ENCODE results near the gene CPSF3. TPM values are rescaled to one million over a fixed set of nuclear protein-coding genes. Genes with fewer than 3 reads are reported as not detected.

CPSF3 gene
- total RNA-seq, 4 donors from 2014 or later, result 18.6 to 43.9 (median 25.0) TPM

GRCh38 chr2:9518780-9519179 is 95.3 kb downstream of the CPSF3 start:
- no peaks in the 10 kb centered on the region for H3K27me3 ChIP-seq
- DNase-seq (ENCODE audit: low spot score in 2 of 2), result no peak
- H3K9me3 ChIP-seq, result no peaks in the 10 kb centered on the region
- H3K4me3 ChIP-seq, result no peak overlapping the region
- TF ChIP-seq POLR2A (IDR thresholded peaks at IDR 0.05) (no peak), CTCF (IDR thresholded peaks at IDR 0.05) (no peak), EP300 (IDR thresholded peaks at IDR 0.05) (no peak)
- H3K4me1 ChIP-seq, result peaks cover 0 to 2% (median 0%) of the 10 kb centered on the region in 4 donors
- no peak overlapping the region for H3K27ac ChIP-seq
- peaks cover 0 to 84% (median 0%) of the 10 kb centered on the region in 3 donors for H3K36me3 ChIP-seq
- 92 to 95% methylated on average over 7 of the region's 7 CpGs for WGBS, 2 donors

GRCh38 chr2:9519250-9519649 is 95.8 kb downstream of the CPSF3 start:
- H3K36me3 ChIP-seq, result peaks cover 0 to 85% (median 0%) of the 10 kb centered on the region in 3 donors
- no peak overlapping the region for H3K4me3 ChIP-seq
- peaks cover 0 to 6% (median 0%) of the 10 kb centered on the region in 4 donors for H3K4me1 ChIP-seq
- H3K27ac ChIP-seq, result no peak overlapping the region
- no peaks in the 10 kb centered on the region for H3K27me3 ChIP-seq
- H3K9me3 ChIP-seq, result no peaks in the 10 kb centered on the region
- 93 to 98% methylated on average over 2 of the region's 2 CpGs for WGBS, 2 donors
- TF ChIP-seq CTCF (IDR thresholded peaks at IDR 0.05), result no peak
- no peak for TF ChIP-seq POLR2A (IDR thresholded peaks at IDR 0.05)
- no peak for TF ChIP-seq EP300 (IDR thresholded peaks at IDR 0.05)
- DNase-seq (ENCODE audit: low spot score in 2 of 2), result no peak

Other genes starting within 250 kb of the CPSF3 start
- gene ASAP2, start 216.8 kb upstream of the CPSF3 start, total RNA-seq, result 10 to 100 TPM; 28.2 to 38.0 (median 31.7) TPM
- 10 to 100 TPM; 65.9 to 97.3 (median 89.0) TPM for gene ITGB1BP1, start 126 bp upstream of the CPSF3 start, total RNA-seq
- gene IAH1, start 50.9 kb downstream of the CPSF3 start, total RNA-seq, result 10 to 100 TPM; 41.9 to 55.1 (median 50.9) TPM
- 10 to 100 TPM; 30.6 to 50.9 (median 42.6) TPM for gene ADAM17, start 132.2 kb downstream of the CPSF3 start, total RNA-seq
- gene YWHAQ, start 207.3 kb downstream of the CPSF3 start, total RNA-seq, result 100 to 1,000 TPM; 166 to 213 (median 185) TPM